Transverse colon (tissue), 4 donors: Measurements from ENCODE around the gene NAA60. TPM values are rescaled to one million over a fixed set of nuclear protein-coding genes. Genes with fewer than 3 reads are reported as not detected.

ENCODE experiments used
- DNase-seq: peaks from one replicate; pipeline ENCODE4 v3.0.0-alpha.2; 2019
- H3K27ac ChIP-seq, 4 donors: fragments of 200-600 bp; sonication (generic); 2 replicates each; pipeline ENCODE4 v1.5.1; 2016 to 2018; ENCODE audit warnings: inconsistent platforms in 4 of 4
- H3K27me3 ChIP-seq: fragments of 200-600 bp; sonication (generic); 2 replicates; pipeline ENCODE4 v1.5.1; 2017; ENCODE audit warnings: inconsistent platforms
- H3K36me3 ChIP-seq, 4 donors: fragments of 200-600 bp; sonication (generic); 2 replicates each; pipeline ENCODE4 v1.5.1; 2017 to 2019; ENCODE audit warnings: inconsistent platforms in 4 of 4
- H3K4me1 ChIP-seq, 4 donors: fragments of 200-600 bp; sonication (generic); 2 replicates each; pipeline ENCODE4 v1.5.1; 2017 to 2020; ENCODE audit warnings: inconsistent platforms in 4 of 4
- H3K4me3 ChIP-seq, 4 donors: fragments of 200-600 bp; sonication (generic); 1 replicate in 1 of 4; 2 replicates in 3 of 4; pipeline versions ENCODE4 v1.5.1 to v1.6.1; 2017 to 2019; ENCODE audit warnings: inconsistent platforms in 4 of 4
- H3K9me3 ChIP-seq, 2 donors: fragments of 200-600 bp; sonication (generic); 2 replicates each; pipeline ENCODE4 v1.5.1; 2017 to 2019; ENCODE audit warnings: inconsistent platforms in 2 of 2
- EP300 ChIP-seq: sonication (generic); formaldehyde crosslinking; IDR thresholded peaks from one replicate; pipeline ENCODE4 v1.6.1; 2017; ENCODE audit warnings: antibody characterized with exemption, low read depth
- POLR2A ChIP-seq: fragments of 450-650 bp; IDR thresholded peaks from one replicate; pipeline ENCODE4 v1.6.1; 2016; ENCODE audit warnings: antibody characterized with exemption, mild to moderate bottlenecking, moderate library complexity
- POLR2AphosphoS5 ChIP-seq, 3 donors: sonication (generic); formaldehyde crosslinking; IDR thresholded peaks; one replicate each; pipeline ENCODE4 v1.6.1; 2016; ENCODE audit warnings: antibody characterized with exemption in 3 of 3
- WGBS, 2 donors: methylation state at CpG; one replicate each; pipeline ENCODE4 v1.1.5; 2018; ENCODE audit warnings: low coverage in 1 of 2; 5-methylcytosine and 5-hydroxymethylcytosine counted together
- in situ Hi-C, 4 donors: fragments of 200-750 bp; cut with MboI; loops; one replicate each; pipeline versions ENCODE4 v1.15.0 to v1.15.1; 2017; ENCODE audit warnings: low sequenced_read_pairs in 3 of 4, low pct_ligation_motif_present in 1 of 4, low pct_unique_long_range_greater_than_20kb in 1 of 4
- intact Hi-C: fragments of 100-400 bp; cut with DNase I; formaldehyde crosslinking; loops from one replicate; pipeline ENCODE4 v1.15.1; 2023; ENCODE audit warnings: low total_unique reads
- total RNA-seq, 4 donors: library from RNA; depleted of rRNA; stranded (reverse); fragments of >200 nt; gene quantifications; one replicate each; pipeline ENCODE4 v1.1.0, GENCODE V29; 2016
- TF ChIP-seq, protein P1 (sequence below), 5 experiments: fragments of 200-600 bp in 3 of 5; fragments of 450-650 bp in 2 of 5; sonication (generic) in 3 of 5; IDR thresholded peaks; 1 replicate in 2 of 5; 2 replicates in 3 of 5; pipeline ENCODE4 v1.5.1; 2016 to 2017; ENCODE audit warnings: antibody characterized with exemption in 5 of 5, inconsistent platforms in 3 of 5, mild to moderate bottlenecking in 2 of 5, moderate library complexity in 1 of 5

NAA60 gene
- total RNA-seq, 4 donors from 2014 or later, result 57.3 to 247 (median 72.9) TPM

DNA sequence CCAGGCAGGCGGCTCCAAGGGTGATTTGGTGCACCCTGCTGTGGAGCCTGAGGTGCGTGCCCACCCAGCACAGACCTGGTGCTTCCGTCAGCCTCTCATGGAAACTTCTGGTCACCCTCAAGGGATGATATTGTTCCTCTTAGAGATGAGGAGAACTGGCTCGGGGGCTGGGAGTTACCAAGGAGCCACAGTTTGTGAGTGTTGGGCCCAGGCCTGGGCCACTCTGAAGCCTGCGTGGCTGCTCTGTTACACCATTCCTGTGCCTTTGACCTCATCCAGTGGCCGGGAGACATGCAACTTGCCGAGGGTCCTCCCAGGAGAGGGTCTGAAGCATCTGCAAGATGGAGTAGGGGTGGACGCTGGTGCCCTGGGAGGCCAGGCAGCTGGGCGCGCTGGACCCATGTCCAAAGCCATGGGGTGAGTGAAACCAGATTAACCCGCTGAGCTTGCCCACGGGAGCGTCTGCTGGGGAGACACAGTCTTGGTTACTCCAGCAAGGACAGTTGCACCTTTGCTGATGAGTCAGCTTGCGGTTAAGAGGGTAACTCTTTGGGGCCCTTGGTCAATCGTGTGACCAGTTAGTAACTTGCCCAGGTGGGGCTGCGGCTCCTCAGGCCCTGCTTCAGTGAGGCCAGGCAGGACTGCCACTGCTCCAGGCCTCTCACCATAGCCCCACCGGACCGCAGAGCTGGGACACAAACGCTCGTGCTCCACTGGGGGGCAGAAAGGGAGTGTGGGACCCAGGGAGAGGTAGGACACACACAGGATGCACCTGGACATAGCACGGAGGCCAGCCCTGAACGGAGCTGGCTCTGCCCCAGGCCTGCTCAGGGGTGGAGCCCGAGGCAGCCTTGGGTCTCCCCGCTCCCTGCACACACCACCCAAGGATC, 44.3 kb downstream of the NAA60 start:
- H3K36me3 ChIP-seq, result peaks cover 0 to 34% (median 19%) of the 10 kb centered on the region in 4 donors
- H3K4me3 ChIP-seq, result no peak overlapping the region
- no peak overlapping the region for H3K27ac ChIP-seq
- H3K27me3 ChIP-seq, result no peaks in the 10 kb centered on the region
- no peak for DNase-seq
- H3K4me1 ChIP-seq, result no peaks in the 10 kb centered on the region
- in situ Hi-C loops (no loop called here), intact Hi-C loops (no loop called here)
- TF ChIP-seq POLR2AphosphoS5 (IDR thresholded peaks at IDR 0.05), result no peak
- TF ChIP-seq EP300, result no peak
- TF ChIP-seq, protein P1, sequence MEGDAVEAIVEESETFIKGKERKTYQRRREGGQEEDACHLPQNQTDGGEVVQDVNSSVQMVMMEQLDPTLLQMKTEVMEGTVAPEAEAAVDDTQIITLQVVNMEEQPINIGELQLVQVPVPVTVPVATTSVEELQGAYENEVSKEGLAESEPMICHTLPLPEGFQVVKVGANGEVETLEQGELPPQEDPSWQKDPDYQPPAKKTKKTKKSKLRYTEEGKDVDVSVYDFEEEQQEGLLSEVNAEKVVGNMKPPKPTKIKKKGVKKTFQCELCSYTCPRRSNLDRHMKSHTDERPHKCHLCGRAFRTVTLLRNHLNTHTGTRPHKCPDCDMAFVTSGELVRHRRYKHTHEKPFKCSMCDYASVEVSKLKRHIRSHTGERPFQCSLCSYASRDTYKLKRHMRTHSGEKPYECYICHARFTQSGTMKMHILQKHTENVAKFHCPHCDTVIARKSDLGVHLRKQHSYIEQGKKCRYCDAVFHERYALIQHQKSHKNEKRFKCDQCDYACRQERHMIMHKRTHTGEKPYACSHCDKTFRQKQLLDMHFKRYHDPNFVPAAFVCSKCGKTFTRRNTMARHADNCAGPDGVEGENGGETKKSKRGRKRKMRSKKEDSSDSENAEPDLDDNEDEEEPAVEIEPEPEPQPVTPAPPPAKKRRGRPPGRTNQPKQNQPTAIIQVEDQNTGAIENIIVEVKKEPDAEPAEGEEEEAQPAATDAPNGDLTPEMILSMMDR (IDR thresholded peaks at IDR 0.05), result no peak
- TF ChIP-seq POLR2A, result no peak
- no peaks in the 10 kb centered on the region for H3K9me3 ChIP-seq
- WGBS, 2 donors, result 84% methylated on average over 23 of the region's 24 CpGs; no CpG with 5 or more reads in 1 of the 2 donors

DNA sequence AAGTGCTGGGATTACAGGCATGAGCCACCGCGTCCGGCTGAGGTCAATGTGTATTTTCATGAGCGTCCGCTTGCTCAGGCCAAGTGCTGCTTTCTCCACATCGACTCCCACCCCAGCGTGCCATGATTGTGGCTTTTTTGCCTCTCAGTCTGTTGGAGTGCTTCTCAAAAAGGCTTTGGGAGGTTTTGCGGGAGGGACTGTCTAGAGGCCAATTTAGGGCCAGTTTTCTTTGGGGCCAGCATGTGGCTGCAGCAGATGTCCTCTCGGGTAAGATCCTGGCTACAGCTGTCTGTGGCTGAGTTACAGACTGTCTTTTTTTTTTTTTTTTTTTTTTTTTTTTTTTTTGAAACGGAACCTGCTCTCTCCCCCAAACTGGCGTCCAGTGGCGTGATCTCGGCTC, 45.3 kb downstream of the NAA60 start:
- TF ChIP-seq POLR2AphosphoS5 (IDR thresholded peaks at IDR 0.05) (no peak), EP300 (no peak), POLR2A (no peak)
- TF ChIP-seq, protein P1 (IDR thresholded peaks at IDR 0.05), result no peak

DNA sequence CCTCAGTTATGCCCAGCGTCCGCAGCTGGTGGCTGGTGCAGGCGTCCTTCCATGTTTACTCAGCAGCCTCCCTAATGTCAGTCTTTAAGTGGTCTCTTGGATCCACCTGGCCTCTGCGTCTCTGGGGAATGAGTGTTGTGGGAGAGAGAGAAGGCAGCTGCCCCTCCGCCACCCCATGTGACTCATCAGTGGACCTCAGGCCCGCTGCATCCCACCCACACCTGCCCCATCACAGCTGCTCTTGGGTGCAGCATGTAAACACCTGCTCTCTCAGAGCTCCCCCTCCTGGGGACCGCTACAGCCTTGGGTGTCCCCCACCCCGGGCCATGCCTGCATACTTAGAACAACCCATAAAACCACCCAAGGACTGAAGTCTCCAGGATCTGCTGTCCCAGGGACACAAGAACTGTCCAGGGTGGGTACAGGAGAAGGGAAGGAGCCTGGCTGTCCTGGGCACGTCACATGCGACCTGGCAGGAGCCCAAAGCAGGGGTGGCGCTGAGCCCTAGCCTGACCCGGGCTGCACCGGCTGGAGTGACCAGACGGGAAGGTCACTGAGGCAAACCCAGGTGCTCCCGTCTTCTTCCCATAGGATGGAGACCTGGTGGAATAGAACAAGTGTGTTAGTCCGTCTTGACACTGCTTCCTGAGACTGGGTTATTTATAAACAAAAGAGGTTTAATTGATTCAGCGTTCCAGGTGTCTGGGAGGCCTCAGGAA, 47.6 kb downstream of the NAA60 start:
- intact Hi-C loops (no loop called here), in situ Hi-C loops (no loop called here)
- Histone ChIP-seq H3K4me3 (no peak overlapping the region), H3K4me1 (no peaks in the 10 kb centered on the region), H3K9me3 (no peaks in the 10 kb centered on the region), H3K27me3 (no peaks in the 10 kb centered on the region), H3K27ac (no peak overlapping the region), H3K36me3 (peaks cover 0 to 2% (median under 1%) of the 10 kb centered on the region in 4 donors)
- WGBS, 2 donors, result 14 to 46% methylated on average over 1 to 17 of the region's 17 CpGs
- DNase-seq, result no peak
- no peak for TF ChIP-seq POLR2A
- TF ChIP-seq, protein P1 (IDR thresholded peaks at IDR 0.05), result no peak
- no peak for TF ChIP-seq EP300
- no peak for TF ChIP-seq POLR2AphosphoS5 (IDR thresholded peaks at IDR 0.05)

More for the DNA sequence above, 45.3 kb downstream of the NAA60 start:
- H3K9me3 ChIP-seq, result no peaks in the 10 kb centered on the region
- no peak overlapping the region for H3K4me3 ChIP-seq
- intact Hi-C loops (no loop called here), in situ Hi-C loops (no loop called here)
- H3K4me1 ChIP-seq, result no peaks in the 10 kb centered on the region
- peaks cover 0 to 24% (median 14%) of the 10 kb centered on the region in 4 donors for H3K36me3 ChIP-seq
- no peaks in the 10 kb centered on the region for H3K27me3 ChIP-seq
- WGBS, 2 donors, result 40 to 75% methylated on average over 1 to 11 of the region's 13 CpGs
- DNase-seq, result no peak
- no peak overlapping the region for H3K27ac ChIP-seq

DNA sequence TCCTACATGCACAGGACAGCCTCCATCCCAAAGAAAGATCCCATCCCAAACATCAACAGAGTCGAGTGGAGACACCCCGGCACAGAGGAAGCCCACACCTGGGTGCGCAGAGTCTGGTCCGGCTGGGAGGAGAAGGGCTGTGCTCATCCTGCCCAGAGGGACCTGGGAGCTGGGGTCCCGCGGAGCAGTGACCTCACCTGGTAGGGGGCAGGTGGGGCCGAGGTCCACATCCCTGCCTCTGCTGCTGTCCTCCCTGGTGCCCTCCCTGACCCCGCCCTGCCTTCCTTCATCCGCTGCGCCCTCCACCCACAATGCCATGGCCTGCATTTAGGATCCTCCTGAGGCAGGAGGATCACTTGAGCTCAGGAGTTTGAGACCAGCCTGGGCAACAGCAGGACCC, 48.9 kb downstream of the NAA60 start:
- Histone ChIP-seq H3K9me3 (no peaks in the 10 kb centered on the region), H3K36me3 (no peaks in the 10 kb centered on the region), H3K27ac (no peak overlapping the region), H3K27me3 (no peaks in the 10 kb centered on the region), H3K4me1 (no peaks in the 10 kb centered on the region), H3K4me3 (no peak overlapping the region)
- in situ Hi-C loops (no loop called here), intact Hi-C loops (no loop called here)
- 75% methylated on average over 10 of the region's 10 CpGs; no CpG with 5 or more reads in 1 of the 2 donors for WGBS, 2 donors
- no peak for DNase-seq
- TF ChIP-seq POLR2AphosphoS5 (IDR thresholded peaks at IDR 0.05), result no peak
- TF ChIP-seq POLR2A, result no peak
- TF ChIP-seq, protein P1 (IDR thresholded peaks at IDR 0.05), result no peak
- no peak for TF ChIP-seq EP300
